Esophagus muscularis mucosa (tissue), 3 donors: Measurements from ENCODE around the gene ISOC1.

Experiments used
- CTCF ChIP-seq, 3 experiments: fragments of 200-600 bp in 2 of 3; fragments of 450-650 bp in 1 of 3; sonication (generic) in 2 of 3; IDR thresholded peaks; one replicate each; pipeline ENCODE4 v1.5.1; 2017 to 2019; ENCODE audit warnings: antibody characterized with exemption in 3 of 3, mild to moderate bottlenecking in 2 of 3, moderate library complexity in 1 of 3
- POLR2A ChIP-seq: fragments of 450-650 bp; IDR thresholded peaks from one replicate; pipeline ENCODE4 v1.6.1; 2017; ENCODE audit warnings: antibody characterized with exemption, moderate library complexity, mild to moderate bottlenecking, low read depth
- POLR2AphosphoS5 ChIP-seq, 2 donors: sonication (generic); formaldehyde crosslinking; IDR thresholded peaks; one replicate each; pipeline ENCODE4 v1.6.1; 2017; ENCODE audit warnings: antibody characterized with exemption in 2 of 2

- no peak for TF ChIP-seq CTCF (IDR thresholded peaks at IDR 0.05)
- TF ChIP-seq POLR2AphosphoS5 (IDR thresholded peaks at IDR 0.05): peak; percentile 13 to 50
- no peak for TF ChIP-seq POLR2A
These were observed 663 bp downstream of the ISOC1 start for GRCh38 chr5:129094924-129095899.
